NOMO-1 (cell line): ENCODE results near the gene CTTN.

Experiments
- DNase-seq, 2 experiments: peaks; one replicate each; lab custom pipeline; 2025; ENCODE audit not compliant: unreplicated experiment in 2 of 2; lab: John Stamatoyannopoulos, UW

Gene CTTN

GRCh38 chr11:70424765-70425344 lies 26.5 kb downstream of the CTTN start:
- DNase-seq, result no peak

DNA sequence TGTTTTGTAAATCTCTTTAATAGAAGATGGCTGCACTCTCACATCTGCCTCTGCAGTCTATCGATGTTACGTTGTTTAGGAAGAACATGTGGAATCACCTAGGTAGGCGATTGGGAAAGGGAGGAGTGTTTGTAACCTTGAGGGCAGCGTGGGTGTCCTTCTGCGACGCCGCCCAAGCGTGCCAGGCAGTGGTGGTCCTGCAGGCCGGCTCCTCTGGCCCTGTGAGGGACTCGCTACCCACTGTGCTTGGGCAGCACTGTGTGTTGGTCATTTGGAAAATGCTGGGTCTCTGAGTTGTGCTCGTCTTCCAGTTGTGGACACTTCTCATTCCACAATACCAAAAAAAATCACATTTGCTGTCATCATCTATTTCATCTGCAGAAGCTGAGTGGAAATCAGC lies 29.1 kb downstream of the CTTN start:
- DNase-seq, result no peak

DNA sequence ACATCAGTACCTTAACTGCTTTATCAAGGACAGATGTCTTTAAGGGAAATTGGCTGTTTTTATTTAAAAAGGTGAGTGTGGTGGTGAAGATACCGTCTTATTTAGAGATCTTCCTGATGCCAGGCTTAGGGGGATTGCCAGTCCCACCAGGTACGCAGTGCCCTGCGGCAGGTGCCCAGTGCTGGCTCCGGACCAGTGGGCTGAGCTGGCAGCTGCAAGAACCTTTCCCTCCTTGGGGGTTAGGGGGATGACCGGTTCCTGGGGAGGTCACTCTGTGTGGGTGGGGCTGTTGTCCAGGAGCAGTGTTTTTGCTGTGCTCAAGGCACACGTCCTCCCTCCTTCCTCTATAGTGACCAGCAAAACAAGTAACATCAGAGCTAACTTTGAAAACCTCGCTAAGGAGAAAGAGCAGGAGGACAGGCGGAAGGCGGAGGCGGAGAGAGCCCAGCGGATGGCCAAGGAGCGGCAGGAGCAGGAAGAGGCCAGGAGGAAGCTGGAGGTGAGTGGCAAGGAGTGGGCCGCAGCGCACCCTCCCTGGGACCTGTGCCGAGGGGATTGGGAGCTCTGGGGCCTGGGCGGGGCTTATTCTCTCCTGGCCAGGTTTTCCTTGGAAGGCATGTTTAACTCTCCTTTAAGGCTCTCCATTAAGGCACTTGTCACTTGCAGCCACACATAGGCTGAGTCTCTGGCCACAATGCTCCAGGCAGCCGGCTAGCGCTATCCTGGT lies 30.5 kb downstream of the CTTN start:
- no peak for DNase-seq

DNA sequence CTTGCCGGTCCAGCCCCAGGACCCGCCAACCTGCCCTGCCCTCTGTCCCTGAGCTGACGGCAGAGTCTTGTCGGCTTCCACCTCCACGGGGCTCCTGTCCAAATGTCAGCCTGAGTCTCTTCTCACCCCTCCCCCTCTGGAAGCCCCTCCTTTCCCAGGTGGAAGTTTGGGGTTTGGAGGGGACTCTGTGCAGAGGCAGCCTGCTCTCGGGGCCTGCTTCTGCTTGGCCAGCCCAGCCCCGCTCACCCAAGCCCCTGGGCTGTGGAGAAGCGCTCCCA lies 31.0 kb downstream of the CTTN start:
- no peak for DNase-seq

DNA sequence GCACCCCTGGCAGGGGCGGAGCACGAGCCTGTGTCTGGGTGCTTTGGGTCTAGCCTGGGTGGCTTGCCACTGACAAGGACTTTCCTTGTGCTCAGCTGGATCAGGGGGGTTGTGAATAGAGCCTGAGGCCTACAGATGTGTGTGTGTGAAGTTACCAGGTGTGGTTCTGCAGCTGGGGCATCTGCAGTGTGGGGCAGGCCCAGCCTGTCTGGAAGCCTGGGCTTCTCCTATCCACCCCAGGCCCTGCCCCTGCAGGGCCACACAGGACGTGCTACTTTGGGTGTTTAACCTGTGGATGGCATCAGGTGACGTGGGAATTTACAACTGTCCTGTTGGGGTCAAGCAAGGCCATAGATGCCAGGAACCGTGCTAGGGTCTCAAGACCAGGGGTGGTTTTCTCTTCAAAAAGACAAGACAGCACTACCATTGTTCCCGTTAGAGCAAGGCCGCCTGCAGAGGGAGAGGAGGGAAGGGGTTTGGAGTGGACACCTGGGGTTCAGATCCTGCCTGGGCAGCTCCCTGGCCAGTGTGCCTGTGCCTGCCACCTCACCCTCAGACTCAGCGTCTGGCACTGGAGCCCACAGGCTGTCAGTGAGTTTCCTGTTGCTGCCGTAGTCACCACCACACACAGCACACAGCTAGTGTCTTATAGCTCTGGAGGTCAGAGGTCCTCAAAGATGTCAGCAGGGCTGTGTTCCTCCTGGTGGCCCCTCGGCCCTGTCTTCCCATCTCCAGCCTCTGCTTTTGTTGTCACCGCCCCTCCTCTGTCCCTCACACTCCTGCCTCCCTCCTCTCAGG lies 31.6 kb downstream of the CTTN start:
- DNase-seq, result no peak

DNA sequence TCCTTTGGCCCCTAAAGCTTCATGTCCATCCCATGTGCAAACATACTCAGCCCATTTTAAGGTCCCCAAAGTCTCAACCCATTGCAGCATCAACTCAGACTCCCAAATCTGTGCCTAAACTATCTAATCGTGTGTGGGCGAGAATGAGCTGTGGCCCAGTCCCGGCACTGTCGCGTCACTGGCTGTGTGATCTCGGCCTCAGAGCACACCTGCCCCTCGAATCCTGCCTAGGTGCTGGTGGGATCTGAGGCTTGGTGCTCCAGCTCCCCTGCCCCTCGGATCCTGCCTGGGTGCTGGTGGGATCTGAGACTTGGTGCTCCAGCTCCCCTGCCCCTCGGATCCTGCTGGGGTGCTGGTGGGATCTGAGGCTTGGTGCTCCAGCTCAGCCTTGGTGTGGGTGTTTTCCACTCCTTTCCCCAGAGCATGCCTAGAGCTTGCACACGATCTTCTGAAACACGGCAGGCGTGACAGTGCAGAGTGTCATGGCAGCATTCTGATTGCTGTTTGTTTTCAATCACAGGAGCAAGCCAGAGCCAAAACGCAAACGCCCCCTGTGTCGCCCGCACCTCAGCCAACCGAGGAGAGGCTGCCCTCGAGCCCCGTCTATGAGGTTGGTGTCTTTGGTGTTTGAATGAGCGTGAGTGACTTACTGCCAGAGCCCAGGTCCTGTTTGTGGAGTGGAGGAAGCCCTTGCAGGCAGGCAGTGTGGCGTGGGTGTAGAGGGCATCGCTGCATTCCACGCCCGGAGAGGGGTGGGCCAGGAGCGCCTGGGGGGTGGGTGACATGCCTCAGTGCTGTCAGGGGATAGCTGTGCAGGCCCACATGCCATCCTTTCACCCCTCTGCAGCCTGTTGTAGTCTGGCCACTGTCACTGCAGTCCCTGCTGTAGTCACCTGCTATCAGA lies 32.6 kb downstream of the CTTN start:
- DNase-seq, result no peak

DNA sequence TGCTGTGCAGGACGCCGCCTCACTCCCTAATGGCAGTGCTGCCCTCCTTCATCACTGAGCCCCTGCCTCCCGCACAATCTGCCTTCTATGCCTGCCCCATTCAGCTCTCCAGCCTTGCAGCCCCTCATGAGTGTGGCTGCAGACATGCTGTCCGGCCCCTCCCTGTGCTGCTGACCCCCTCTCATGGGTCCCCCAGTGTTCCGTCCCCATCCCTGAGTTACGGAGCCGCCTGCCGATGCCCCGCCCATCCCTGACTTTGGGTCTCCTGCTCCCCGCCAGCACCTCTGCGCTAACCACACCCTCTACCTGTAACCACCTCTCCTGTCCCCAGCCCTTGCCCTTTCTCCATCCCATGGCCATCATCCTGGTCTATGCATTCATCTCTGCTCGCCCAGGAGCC lies 33.3 kb downstream of the CTTN start:
- DNase-seq, result no peak

DNA sequence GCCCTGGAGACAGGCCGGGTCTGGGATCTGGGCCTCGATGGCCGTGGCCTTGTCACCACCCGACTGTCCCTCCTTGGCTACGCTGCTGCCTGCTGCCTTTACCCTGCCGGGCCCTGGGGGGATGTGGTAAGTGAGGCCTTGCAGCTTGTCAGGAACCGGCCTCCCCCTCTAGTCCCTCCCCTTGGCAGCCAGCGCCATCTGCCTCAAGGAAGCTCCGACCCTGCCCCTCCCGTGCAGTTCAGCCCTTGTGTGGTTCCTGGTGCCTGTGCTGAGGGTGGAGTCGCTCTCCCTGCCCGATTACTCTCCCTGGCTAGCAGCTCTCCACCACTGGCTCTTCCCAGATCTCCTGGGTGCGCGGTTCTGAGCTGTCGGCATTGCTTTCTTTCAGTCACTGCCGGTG lies 33.7 kb downstream of the CTTN start:
- DNase-seq, result no peak

GRCh38 chr11:70432580-70432979 lies 34.3 kb downstream of the CTTN start:
- DNase-seq, result no peak

DNA sequence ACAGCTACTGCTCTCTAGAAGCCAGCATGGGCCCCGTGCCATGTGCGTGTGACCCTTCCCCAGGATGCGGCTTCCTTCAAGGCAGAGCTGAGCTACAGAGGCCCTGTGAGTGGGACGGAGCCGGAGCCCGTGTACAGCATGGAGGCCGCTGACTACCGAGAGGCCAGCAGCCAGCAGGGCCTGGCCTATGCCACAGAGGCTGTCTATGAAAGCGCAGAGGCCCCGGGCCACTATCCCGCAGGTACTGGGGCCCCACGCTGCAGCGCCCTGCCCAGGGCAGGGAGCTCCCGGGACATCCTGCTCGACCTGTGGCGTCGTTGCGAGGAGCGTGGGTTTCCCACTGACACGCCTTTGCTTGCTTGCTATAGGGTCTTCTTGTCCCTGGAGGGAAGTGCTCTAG lies 34.7 kb downstream of the CTTN start:
- DNase-seq, result no peak

DNA sequence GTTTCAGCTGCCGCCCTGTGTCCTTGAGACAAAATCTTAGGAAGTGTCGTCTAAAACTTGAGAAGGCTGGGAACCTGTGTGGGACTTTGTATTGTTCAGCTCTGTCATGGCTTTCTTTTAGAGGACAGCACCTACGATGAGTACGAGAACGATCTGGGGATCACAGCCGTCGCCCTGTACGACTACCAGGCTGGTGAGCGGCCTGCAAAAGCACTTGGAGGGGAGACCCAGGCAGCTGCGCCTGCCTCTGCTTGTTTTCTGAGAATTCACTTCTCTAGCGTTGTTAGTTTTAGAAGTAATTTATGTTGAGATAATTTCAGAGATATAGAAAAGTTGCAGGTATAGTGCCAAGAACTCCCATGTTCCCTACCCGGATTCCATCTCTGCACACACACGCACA lies 35.2 kb downstream of the CTTN start:
- DNase-seq, result no peak

GRCh38 chr11:70433966-70434812 lies 35.9 kb downstream of the CTTN start:
- DNase-seq, result no peak

- no peak for DNase-seq
Measured at GRCh38 chr11:70434813-70435278, 36.5 kb downstream of the CTTN start.

DNA sequence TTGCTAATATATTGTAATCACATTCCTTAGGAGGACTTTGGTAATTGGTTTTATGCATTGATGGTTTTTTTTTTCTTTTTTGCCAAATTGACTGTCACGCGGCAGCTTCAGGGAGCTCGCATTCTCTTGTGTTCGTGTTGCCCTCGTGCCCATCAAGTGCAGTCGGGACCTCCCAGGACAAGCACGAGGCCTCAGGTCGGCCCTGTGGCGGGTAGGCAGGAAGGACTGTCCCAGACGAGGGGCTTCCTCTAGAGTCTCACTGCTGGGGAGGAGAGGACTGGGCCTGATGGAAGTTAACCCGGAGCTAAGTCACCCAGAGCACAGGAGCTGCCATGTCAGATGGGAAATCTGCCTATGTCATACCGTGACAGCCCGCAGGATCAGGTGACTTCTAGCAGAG lies 37.0 kb downstream of the CTTN start:
- no peak for DNase-seq

GRCh38 chr11:70435765-70436500 lies 37.6 kb downstream of the CTTN start:
- no peak for DNase-seq

- DNase-seq, result no peak
Measured at GRCh38 chr11:70436501-70436860, 38.2 kb downstream of the CTTN start.

GRCh38 chr11:70437111-70437784 lies 38.9 kb downstream of the CTTN start:
- no peak for DNase-seq

DNA sequence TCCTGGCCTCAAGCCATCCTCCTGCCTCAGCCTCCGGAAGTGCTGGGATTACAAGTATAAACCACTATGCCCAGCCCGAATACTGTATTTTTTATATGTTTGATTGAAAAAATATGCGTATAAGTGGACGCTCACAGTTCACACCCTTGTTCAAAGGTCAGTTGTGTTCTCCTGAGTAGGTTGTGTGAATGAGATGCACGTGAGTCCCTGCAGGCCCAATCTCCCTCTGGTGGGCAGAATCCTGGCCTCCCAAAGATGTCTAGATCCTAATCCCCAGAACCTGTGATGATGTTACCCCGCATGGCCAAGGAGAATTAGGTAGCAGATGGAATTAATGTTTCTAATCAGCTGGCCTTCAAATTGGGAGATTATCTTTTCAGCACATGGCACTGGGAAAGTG lies 41.9 kb downstream of the CTTN start:
- DNase-seq, result no peak

DNA sequence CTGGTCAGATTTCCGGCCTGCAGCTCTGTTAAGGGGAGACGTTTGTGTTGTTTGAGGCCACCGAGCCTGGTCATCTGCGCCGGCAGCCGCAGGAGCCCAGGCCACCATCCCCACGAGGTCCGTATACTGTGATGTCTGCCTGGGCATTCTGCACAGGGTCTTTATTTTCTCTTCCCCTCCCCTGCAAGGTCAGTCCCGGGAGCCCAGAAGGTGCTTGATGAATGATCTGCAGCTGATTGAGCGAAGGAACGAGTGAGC lies 45.4 kb downstream of the CTTN start:
- DNase-seq, result no peak
